ENCODE measurements around the gene METTL16. TPM values are rescaled to one million over a fixed set of nuclear protein-coding genes. Genes with fewer than 3 reads are reported as not detected.

The METTL16 gene
- total and polyA plus RNA-seq, 9 of the 15 experiments (the other 6 are each of a cell fraction or from before 2014, with no cell fraction given) = 12.1 to 30.5 (median 19.8) TPM

GRCh38 chr17:2399572-2400473, 111.9 kb downstream of the METTL16 start (continued):
- no peak for TF ChIP-seq ZBTB5 (IDR thresholded peaks at IDR 0.05)
- no peak for TF ChIP-seq ZBTB9 (CRISPR knock-in tag; IDR thresholded peaks at IDR 0.05)
- TF ChIP-seq PRPF4 (IDR thresholded peaks at IDR 0.05; ENCODE audit: insufficient read depth, low read depth, low read length, poor library complexity, severe bottlenecking) = peak; percentile 34
- TF ChIP-seq MEF2A (IDR thresholded peaks at IDR 0.05; ENCODE audit: control insufficient read depth, low read depth, low read length) = no peak
- TF ChIP-seq HNRNPL (IDR thresholded peaks at IDR 0.05; ENCODE audit: low read depth, low read length) = peak; percentile 88
- TF ChIP-seq NFIC (IDR thresholded peaks at IDR 0.05) = no peak
- TF ChIP-seq NFIX (CRISPR knock-in tag; IDR thresholded peaks at IDR 0.05; ENCODE audit: low read depth) = no peak
- no peak for TF ChIP-seq ZNF253 (CRISPR knock-in tag; conservative IDR thresholded peaks at IDR 0.05)
- no peak for TF ChIP-seq FOXJ2 (tag; IDR thresholded peaks at IDR 0.05)
- peak; percentile 94 for TF ChIP-seq ZBTB7A (IDR thresholded peaks at IDR 0.05; ENCODE audit: borderline replicate concordance, control insufficient read depth, low read depth, low read length)
- no peak for TF ChIP-seq NCOA4 (IDR thresholded peaks at IDR 0.05; ENCODE audit: partially characterized antibody)
- peak; percentile 33; the same call in 1 of the 2 replicates for TF ChIP-seq ARID1B (IDR thresholded peaks at IDR 0.05)
- TF ChIP-seq MAX (CRISPR knock-in tag; IDR thresholded peaks at IDR 0.05) = peak; percentile 92
- peak; percentile 56 for TF ChIP-seq ZNF395 (CRISPR knock-in tag; IDR thresholded peaks at IDR 0.05)
- TF ChIP-seq BDP1 (IDR thresholded peaks at IDR 0.05; ENCODE audit: insufficient read depth, insufficient read length) = no peak
- TF ChIP-seq ZBTB2 (IDR thresholded peaks at IDR 0.05) = peak; percentile 90
- TF ChIP-seq L3MBTL2 (IDR thresholded peaks at IDR 0.05) = peak; percentile 72
- TF ChIP-seq JUND (IDR thresholded peaks at IDR 0.05; ENCODE audit: borderline replicate concordance, low read depth, low read length) = 0 out of 2 replicates have a peak, but pooled peaks have one; percentile 12
- no peak for TF ChIP-seq JUND (tag; IDR thresholded peaks at IDR 0.05; ENCODE audit: borderline replicate concordance, low read depth, low read length)
- peak; percentile 33; the same call in 1 of the 2 replicates for TF ChIP-seq CEBPG (CRISPR knock-in tag; IDR thresholded peaks at IDR 0.05)
- TF ChIP-seq CEBPG (tag; conservative IDR thresholded peaks at IDR 0.05 in 1 of 2, IDR thresholded peaks at IDR 0.05 in 1 of 2) = peak in 1 of 2 experiments; percentile 58; a peak in 2 of 4 replicates

All from K562 (cell line).